AG04450 (cell line): Measurements from ENCODE around the gene PARD3. TPM values are rescaled to one million over a fixed set of nuclear protein-coding genes. Genes with fewer than 3 reads are reported as not detected.

Experiments
- CTCF ChIA-PET: fragments of 300-600, 350-600 bp; formaldehyde crosslinking; extraction: SDS; loops from one replicate; lab custom pipeline; 2022; ENCODE audit warnings: antibody characterized with exemption, inconsistent platforms; lab: Charles Lee
- POLR2A ChIA-PET: fragments of 350-600 bp; formaldehyde crosslinking; extraction: SDS; loops from one replicate; lab custom pipeline; 2021; ENCODE audit warnings: antibody characterized with exemption, inconsistent platforms; lab: Yijun Ruan, JAX
- DNase-seq: peaks from one replicate; pipeline ENCODE4 v3.0.0-alpha.2; 2011; ENCODE audit warnings: low read depth, low spot score
- H3K27ac ChIP-seq: one replicate; pipeline ENCODE4 v1.5.1; 2012; ENCODE audit warnings: low read depth, low read length, control low read depth
- H3K27me3 ChIP-seq: one replicate; pipeline ENCODE4 v1.6.0; 2012; ENCODE audit warnings: low read length; ENCODE audit not compliant: control insufficient read depth, insufficient read depth
- H3K4me3 ChIP-seq: 2 replicates; pipeline ENCODE4 v1.5.1; 2011; ENCODE audit warnings: mild to moderate bottlenecking, low read depth, low read length, control low read depth
- H3K9me3 ChIP-seq: 2 replicates; pipeline ENCODE4 v1.5.1; 2012; ENCODE audit warnings: low read length; ENCODE audit not compliant: control insufficient read depth, insufficient read depth
- CTCF ChIP-seq: IDR thresholded peaks from 2 replicates; pipeline ENCODE4 v1.5.1; 2011; ENCODE audit warnings: low read depth, low read length, control low read depth, inconsistent platforms
- polyA plus RNA-seq: library from polyadenylated mRNA; depleted of rRNA; stranded (reverse); fragments of >200 nt; gene quantifications from 2 replicates; pipeline ENCODE4 v1.2.3, GENCODE V29; 2011

The PARD3 gene
- polyA plus RNA-seq, 1 experiment = 43.1 TPM

GRCh38 chr10:34507217-34507616 lies 307.9 kb downstream of the PARD3 start:
- Histone ChIP-seq H3K27me3 (no peaks in the 10 kb centered on the region), H3K9me3 (no peaks in the 10 kb centered on the region), H3K4me3 (no peak overlapping the region), H3K27ac (no peak overlapping the region)
- no peak for DNase-seq
- POLR2A ChIA-PET = no interaction called here
- TF ChIP-seq CTCF = no peak
- CTCF ChIA-PET = interaction anchor here (0.6 kb wide), 1 partner anchor 132 kb away, joined by 3 read pairs; no protein-coding TSS in a partner anchor

- DNase-seq = no peak
- Histone ChIP-seq H3K27ac (no peak overlapping the region), H3K27me3 (no peaks in the 10 kb centered on the region), H3K9me3 (no peaks in the 10 kb centered on the region), H3K4me3 (no peak overlapping the region)
- no peak for TF ChIP-seq CTCF
- CTCF ChIA-PET = interaction anchor here (0.5 kb wide), 1 partner anchor 15 kb away, joined by 3 read pairs; no protein-coding TSS in a partner anchor
- POLR2A ChIA-PET = no interaction called here
These were observed 308.3 kb downstream of the PARD3 start for GRCh38 chr10:34506786-34507185.

- H3K4me3 ChIP-seq = no peak overlapping the region
- no peak for DNase-seq
- POLR2A ChIA-PET = no interaction called here
These were observed 309.8 kb downstream of the PARD3 start for GRCh38 chr10:34505338-34505737.

GRCh38 chr10:34504534-34504933 lies 310.6 kb downstream of the PARD3 start:
- POLR2A ChIA-PET = no interaction called here
- no peaks in the 10 kb centered on the region for H3K27me3 ChIP-seq
- no peak overlapping the region for H3K27ac ChIP-seq
- H3K4me3 ChIP-seq = no peak overlapping the region
- H3K9me3 ChIP-seq = no peaks in the 10 kb centered on the region
- DNase-seq = no peak
- CTCF ChIA-PET = interaction anchor here (1.5 kb wide), 1 partner anchor 18 kb away, joined by 3 read pairs; no protein-coding TSS in a partner anchor
- TF ChIP-seq CTCF = no peak

More at GRCh38 chr10:34505338-34505737, 309.8 kb downstream of the PARD3 start:
- no peak for TF ChIP-seq CTCF
- H3K27me3 ChIP-seq = no peaks in the 10 kb centered on the region
- CTCF ChIA-PET = interaction anchor here (1.5 kb wide), 1 partner anchor 17 kb away, joined by 3 read pairs; no protein-coding TSS in a partner anchor
- H3K27ac ChIP-seq = no peak overlapping the region
- H3K9me3 ChIP-seq = no peaks in the 10 kb centered on the region

- no peak for DNase-seq
- POLR2A ChIA-PET = no interaction called here
- CTCF ChIA-PET = no interaction called here
These were observed 311.4 kb downstream of the PARD3 start for GRCh38 chr10:34503704-34504103.

More at GRCh38 chr10:34503704-34504103, 311.4 kb downstream of the PARD3 start:
- no peaks in the 10 kb centered on the region for H3K9me3 ChIP-seq
- H3K27ac ChIP-seq = no peak overlapping the region
- H3K4me3 ChIP-seq = no peak overlapping the region
- no peaks in the 10 kb centered on the region for H3K27me3 ChIP-seq
- TF ChIP-seq CTCF = no peak
